Measurements from ENCODE around the gene SLCO6A1.

GRCh38 chr5:102539996-102540728 lies 41.4 kb upstream of the SLCO6A1 start:
- no peak for TF ChIP-seq CTCF (IDR thresholded peaks at IDR 0.05; ENCODE audit: insufficient read depth, low read length, poor library complexity, severe bottlenecking)
- TF ChIP-seq EZH2phosphoT487 (conservative IDR thresholded peaks at IDR 0.05; ENCODE audit: low read length) = no peak

All from SU-DHL-6 (cell line).